EH (cell line): ENCODE data around the gene LGALS9C.
"Not testable (repeated sequence)": the region's sequence is repeated elsewhere in the genome, so short reads cannot be mapped to it uniquely, and the experiment has no call there.

Experiments
- DNase-seq: peaks from one replicate; pipeline ENCODE4 v3.0.0-alpha.2; 2015; ENCODE audit warnings: low read depth

LGALS9C gene

GRCh38 chr17:18476508-18477308 is at the start of gene LGALS9C:
LGALS9C (plus strand) TSS chr17:18476789; CDS start chr17:18476855, 66 bp downstream.
- DNase-seq, result peak; percentile 68

GRCh38 chr17:18432206-18432605 is 44.4 kb upstream of the LGALS9C start:
- DNase-seq, result not testable (repeated sequence)

- not testable (repeated sequence) for DNase-seq
Measured at GRCh38 chr17:18439465-18439870, 37.1 kb upstream of the LGALS9C start.

DNA sequence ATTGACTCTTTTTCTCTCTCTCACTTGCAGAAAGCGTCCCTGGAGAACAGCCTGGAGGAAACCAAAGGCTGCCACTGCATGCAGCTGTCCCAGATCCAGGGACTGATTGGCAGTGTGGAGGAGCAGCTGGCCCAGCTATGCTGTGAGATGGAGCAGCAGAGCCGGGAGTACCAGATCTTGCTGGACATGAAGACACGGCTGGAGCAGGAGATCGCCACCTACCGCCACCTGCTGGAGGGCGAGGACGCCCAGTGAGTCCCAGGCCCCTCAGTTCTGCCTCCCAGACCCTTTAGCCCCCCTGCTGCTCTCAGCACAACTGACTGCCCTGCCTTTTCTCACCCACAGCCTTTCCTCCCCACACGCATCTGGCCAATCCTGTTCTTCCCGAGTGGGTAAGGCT is 34.5 kb upstream of the LGALS9C start:
- not testable (repeated sequence) for DNase-seq

DNA sequence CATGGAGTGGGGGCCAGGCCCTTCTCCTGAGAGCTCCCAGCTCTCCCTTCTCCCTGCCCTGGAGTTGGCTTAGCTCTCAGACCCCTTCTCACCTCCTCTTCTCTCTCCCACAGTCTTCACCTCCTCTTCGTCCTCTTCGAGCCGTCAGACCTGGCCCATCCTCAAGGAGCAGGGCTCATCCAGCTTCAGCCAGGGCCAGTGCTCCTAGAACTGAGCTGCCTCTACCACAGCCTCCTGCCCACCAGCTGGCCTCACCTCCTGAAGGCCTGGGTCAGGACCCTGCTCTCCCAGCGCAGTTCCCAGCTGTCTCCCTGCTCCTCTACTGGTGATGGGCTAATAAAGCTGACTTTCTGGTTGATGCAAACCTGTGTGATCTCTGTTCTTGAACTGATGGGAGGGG is 34.1 kb upstream of the LGALS9C start:
- DNase-seq, result not testable (repeated sequence)

DNA sequence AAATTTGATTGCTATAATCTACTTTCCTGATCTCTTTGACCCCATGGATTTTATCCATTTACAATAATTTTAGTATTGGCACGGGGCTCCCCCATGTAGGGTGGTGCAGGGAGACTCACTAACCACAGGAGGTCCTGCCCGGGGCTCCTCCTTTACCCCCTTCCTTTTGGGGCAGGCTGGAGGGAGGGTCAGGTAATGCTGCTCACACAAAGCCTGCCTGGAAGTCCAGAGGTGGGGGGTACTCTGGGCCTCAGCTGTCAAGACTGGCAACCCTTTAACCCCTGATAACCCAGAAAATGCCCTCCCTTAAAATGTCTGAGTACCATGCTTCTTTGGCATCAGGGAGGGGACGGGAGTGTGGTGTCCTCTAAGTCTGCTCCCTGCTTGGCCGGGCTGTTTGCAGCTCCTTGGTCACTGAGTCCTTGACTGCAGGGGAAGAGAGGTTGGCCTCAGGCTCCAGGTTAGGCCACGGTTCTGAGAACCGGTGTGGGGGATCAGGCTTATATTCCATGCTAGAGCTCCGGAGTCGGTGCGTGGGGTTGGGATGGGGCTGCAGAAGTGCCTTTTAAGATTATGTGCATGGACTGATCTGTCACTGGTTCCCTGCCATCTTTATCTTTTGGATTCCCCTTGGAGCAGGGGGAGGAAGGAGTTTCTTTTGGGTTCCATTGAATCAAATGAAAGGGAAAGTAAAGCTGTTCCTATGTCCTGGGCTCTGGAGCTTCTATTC is 28.9 kb upstream of the LGALS9C start:
- DNase-seq, result not testable (repeated sequence)

- DNase-seq, result not testable (repeated sequence)
Measured at GRCh38 chr17:18448311-18448710, 28.3 kb upstream of the LGALS9C start.

DNA sequence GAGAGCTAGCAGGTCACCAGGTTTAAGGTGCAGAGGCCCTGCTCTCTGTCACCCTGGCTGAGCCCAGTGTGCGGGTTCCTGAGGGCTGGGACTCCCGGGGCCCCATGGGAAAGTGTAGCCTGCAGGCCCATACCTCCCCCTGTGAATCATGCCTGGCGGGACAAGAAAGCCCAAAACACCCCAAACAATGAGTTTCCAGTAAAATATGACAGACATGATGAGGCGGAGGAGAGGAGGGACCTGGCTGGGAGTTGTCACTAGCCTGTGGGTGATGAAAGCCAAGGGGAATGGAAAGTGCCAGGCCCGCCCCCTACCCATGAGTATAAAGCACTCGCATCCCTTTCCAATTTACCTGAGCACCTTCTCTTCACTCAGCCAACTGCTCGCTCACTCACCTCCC is 26.8 kb upstream of the LGALS9C start:
- peak; percentile 48 for DNase-seq

GRCh38 chr17:18450998-18451397 is 25.6 kb upstream of the LGALS9C start:
- DNase-seq, result not testable (repeated sequence)

DNA sequence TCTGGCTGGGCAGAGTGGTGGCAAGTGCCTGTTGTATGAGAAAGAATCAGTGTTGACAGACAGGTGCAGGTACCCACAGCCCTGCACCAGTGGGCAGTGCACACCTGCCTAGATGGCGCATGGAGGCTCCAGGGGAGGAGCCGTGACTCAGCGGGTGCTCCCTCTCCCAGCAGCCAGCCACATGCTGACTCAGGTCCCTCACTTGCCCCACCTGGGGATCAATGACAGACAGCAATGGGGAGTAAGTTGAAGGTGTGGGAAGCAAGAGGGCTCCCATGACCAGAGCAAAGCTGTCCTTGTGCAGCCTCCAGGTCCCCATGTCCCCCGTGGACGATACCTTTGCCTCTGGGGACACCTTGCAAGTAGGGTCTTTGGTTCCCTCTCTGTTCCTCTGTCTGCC is 24.6 kb upstream of the LGALS9C start:
- DNase-seq, result not testable (repeated sequence)

DNA sequence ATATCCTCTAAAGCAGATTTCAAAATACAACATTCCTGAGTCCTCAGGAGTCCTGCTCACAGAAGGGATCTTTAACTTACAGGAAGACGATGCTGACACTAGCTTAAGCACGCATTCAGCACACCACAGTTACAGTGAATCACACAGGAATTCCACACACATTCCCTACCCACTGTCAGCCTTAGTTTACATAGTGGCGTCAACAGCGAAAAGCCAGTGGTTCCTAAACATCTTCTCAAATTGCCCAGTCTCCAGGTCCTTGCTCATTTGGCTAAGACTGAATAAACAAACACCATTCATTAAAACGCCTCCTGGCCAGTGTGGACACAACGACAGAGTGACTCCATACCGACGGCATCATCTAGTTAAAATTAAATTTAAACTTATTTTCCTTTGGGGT is 17.6 kb upstream of the LGALS9C start:
- DNase-seq, result peak; percentile 88

DNA sequence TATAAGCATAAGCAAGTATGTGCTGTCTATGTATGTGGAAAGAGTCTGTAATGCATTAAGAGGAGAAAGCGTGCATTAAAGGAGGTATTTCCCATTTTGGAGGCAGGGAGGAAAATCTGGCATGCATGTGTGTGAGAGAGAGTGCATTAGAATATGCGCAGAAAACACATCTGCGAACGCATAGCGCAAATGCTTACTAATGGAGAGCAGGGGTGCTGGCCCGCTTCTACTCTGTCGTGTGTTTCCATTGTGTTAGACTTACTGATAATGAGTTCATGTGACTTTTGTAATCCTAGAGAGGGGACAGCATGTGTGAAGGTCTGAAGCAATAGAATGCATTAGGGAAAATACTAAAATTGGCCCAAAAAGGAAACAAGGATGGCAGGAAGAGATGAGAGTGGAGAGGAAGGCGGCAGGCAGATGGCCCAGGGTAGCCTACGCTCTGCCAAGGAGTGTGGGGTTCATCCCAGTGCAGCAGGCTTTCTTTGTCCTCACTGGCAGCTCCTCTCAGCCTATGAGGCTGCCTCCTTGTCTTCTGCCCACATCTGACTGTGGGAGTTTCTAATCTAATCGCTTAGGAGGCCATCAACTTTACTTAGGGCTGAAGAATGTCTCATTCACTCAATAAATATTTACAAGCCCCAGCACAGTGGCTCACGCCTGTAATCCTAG is 12.6 kb upstream of the LGALS9C start:
- peak; percentile 26 for DNase-seq

DNA sequence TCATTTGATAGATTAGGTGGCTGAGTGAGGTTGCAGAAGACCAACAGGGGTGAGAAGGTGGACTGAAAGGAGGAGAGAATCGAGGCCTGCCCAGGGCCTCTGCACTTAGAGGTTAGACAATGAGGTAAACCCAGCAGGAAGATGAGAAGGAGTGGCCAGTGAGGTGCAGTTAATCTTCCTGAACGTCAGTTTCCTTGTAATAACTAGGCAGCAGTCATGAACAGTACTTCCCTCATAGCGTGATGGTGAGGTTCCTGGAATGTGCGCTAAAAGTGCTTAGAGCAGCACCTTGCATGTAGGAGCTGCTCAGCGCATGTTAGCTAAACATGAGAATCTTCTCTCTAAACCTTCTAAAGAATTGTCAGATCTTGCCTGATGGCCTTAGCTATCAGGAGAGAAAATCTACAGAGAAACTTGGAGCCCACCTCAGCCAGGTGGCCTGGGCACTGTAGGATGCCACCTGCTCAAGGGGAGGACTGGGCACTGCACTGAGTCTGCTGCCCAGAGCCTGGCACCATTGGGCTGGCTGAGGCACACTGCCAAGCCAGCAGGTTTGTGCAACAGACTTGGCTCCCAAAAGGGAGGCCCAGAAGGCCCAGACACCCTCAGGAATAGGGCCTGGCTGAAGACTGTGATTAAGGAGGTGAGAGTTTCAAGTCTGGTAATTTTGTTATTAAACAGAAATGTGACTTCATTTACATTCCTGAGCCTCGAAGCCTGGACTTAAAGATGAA is 10.2 kb upstream of the LGALS9C start:
- DNase-seq, result not testable (repeated sequence)

GRCh38 chr17:18467001-18467400 is 9.6 kb upstream of the LGALS9C start:
- DNase-seq, result not testable (repeated sequence)

DNA sequence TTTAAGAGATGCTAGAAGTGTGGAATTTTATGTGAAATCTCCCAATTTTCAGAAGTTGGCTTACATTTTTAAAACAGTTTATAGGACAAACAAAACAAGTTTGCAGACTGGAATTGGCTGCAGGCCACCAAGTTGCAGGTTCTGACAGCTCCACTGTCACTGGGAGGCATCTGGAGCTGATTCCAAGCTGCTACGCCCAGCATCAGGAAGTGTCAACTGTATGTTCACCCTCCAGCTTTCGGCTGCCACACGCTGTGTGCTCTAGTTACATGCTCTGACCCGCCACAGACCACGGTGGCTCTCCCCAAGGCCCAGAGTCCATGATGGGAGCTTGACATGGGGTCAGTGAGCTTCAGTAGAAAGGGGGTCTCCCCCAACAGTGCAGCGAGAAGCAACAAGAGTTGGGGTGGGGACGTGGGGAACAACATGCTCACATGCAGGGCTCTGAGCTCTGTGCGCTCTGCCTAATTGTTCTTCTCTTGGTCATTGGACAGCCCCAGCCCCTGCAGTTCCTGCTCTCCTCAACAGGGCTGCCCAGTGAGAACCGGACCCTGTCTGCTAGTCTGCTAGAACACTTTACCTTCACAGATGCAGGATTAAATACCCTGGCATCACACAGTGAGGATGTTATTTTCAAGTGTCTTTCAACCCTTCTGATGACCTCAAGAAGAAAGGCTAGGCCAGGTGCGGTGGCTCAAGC is 8.0 kb upstream of the LGALS9C start:
- DNase-seq, result not testable (repeated sequence)

DNA sequence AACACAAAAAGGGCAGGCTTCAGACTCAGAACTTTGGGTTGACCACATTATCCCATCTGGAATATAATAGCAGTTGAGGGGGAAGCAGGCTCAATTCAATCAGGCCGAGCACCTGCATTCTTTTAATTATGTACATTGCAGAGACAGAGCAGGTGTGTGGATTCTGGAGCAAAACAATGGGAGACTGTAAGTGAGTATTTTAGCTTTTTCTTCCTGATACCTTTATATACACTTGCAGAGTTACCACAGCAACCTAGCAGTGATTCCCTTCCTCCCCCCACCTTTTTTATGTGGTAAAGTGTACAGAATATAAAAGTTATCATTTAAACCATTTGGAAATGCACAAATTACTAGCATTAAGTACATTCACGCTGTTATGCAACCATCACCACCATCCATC is 6.8 kb upstream of the LGALS9C start:
- not testable (repeated sequence) for DNase-seq

GRCh38 chr17:18470345-18470930 is 6.2 kb upstream of the LGALS9C start:
- not testable (repeated sequence) for DNase-seq

GRCh38 chr17:18473967-18474366 is 2.6 kb upstream of the LGALS9C start:
- DNase-seq, result not testable (repeated sequence)

- DNase-seq, result peak; percentile 78
Measured at GRCh38 chr17:18474754-18475153, 1.8 kb upstream of the LGALS9C start.

DNA sequence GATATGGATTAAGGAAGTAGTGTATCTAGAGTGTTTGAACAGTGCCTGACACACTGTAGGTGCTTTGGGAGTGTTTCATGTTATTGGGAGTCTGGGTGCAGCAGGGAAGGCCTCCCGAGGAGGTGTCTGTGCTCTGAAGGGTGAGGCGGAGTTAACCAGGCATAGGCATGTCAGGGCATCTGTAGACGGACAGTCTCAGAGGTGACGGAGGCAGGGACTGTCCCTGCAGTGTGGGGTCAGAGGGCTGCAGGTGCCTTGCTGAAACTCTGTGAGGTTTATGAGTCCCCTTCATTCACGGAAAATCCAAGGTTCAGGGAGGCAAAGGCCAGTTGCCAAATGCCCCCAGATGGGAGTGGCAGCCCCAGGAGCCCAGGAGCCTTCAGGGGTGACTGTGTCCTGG is 778 bp downstream of the LGALS9C start:
- not testable (repeated sequence) for DNase-seq

GRCh38 chr17:18478362-18478761 is 1.8 kb downstream of the LGALS9C start:
- not testable (repeated sequence) for DNase-seq
